ENCODE data around the gene SLC17A4.

DNA sequence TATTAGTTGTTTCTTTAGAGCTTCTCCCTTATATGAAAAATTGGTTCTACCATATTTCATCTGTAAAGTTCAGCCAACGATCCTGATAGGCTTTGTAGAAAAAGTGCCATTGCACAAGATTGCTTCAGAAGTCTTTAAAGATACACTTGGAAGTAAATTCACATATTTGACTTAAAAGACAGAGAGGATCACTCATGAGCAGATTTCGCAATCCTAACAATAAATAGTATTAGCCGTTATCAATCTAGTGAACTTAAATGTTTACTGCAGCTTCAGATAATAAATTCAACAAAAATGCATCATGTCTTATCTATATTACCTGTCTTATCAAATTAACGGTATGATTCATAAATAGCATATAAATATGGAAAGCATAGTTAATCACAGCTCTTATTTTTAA is 8.7 kb upstream of the SLC17A4 start:
- TF ChIP-seq REST (IDR thresholded peaks at IDR 0.05; ENCODE audit: insufficient read depth in 1 of 2, low read depth in 2 of 2, low read length in 2 of 2) (no peak), POLR2AphosphoS5 (IDR thresholded peaks at IDR 0.05; ENCODE audit: low read depth, low read length) (no peak), TAF1 (IDR thresholded peaks at IDR 0.05; ENCODE audit: borderline replicate concordance, insufficient read depth, low read length) (no peak), SIN3A (IDR thresholded peaks at IDR 0.05; ENCODE audit: borderline replicate concordance, insufficient read depth, low read length) (no peak)
